CD4-positive, alpha-beta T cell treated with Interleukin-21 for 1 hour (primary cell): ENCODE measurements around the gene WWC1.
A peak's percentile ranks its signal among the peaks of the same experiment; 100 is the strongest.

Experiments
- DNase-seq: peaks from one replicate; pipeline ENCODE4 v3.0.0-alpha.2; 2020

WWC1 gene

DNA sequence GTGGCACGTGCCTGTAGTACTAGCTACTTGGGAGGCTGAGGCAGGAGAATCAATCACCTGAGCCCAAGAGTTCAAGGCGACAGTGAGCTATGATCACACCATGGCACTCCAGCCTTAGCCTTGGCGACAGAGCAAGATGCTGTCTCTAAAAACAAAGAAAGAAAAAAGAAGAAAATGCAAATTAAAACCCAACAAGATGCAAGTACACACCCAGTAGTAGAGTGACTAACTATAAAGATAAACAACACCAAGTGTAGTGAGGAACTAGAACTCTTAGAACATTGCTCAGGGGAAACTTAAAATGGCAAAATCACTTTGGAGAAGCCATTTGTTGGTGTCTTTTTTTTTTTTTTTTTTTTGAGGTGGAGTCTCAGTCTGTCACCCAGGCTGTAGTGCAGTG is 160.1 kb downstream of the WWC1 start:
- no peak for DNase-seq

DNA sequence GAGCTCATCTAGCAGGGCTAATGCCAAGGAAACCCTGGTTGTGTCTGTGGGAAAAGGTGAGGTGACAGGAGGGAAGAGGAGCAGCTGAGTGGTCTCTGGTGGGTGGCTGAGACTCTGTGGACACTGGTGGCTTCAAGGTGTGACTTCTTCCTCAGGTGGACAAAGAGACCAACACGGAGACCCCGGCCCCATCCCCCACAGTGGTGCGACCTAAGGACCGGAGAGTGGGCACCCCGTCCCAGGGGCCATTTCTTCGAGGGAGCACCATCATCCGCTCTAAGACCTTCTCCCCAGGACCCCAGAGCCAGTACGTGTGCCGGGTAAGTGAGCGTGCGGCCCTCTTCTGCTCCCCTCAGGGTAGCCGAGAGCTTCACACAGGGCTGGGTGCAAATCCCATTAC is 163.8 kb downstream of the WWC1 start:
- no peak for DNase-seq

DNA sequence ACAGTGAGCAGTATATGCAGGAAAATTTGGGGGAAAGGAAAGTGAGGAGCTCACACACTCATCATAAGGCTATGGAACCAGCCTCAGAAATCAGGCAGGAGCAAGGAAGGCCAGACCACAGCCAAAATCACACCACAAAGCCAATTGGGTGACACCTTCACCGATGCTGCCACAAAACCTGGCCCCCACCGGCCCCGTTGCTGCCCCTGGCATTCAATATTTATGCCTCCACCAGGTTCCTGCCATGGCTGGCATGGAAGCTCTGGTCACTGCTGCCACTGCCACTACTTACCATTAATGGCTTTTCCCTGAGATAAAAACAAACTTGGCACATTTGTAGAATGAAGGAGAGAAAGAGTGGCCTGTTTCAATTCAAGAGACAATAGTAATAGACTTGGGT is 166.1 kb downstream of the WWC1 start:
- DNase-seq, result no peak

DNA sequence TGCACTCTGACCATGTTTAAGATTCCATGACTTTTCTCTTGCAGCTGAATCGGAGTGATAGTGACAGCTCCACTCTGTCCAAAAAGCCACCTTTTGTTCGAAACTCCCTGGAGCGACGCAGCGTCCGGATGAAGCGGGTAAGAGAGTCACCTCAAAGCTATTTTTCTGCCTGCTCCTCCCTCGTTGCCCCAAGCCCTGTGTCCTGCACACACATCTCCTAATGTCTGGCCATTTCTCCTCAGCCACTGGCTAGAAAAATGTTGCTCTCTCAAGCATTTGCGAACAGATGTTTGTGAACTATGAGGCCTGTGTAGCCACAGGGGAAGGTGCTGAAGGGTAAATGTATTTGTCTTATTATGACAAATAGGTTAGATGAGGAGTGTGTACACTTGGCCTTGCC is 169.2 kb downstream of the WWC1 start:
- DNase-seq, result no peak

DNA sequence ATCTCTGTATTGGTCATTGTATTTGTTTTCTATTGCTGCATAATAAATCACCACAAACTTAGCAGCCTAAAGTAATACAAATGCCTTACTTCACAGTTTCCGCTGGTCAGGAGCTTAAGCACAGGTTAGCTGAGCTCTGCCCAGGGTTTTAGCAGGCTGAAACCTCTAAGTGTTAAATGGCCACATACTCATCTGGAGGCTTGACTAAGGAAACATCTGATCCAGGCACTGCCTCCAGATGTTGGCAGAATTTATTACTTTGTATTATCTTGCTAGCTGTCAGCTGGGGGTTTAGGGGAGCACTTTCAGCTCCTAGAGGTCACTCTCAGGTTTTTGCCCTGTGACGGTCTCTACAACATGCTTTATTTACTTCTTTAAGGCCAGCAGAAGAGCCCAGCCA is 171.6 kb downstream of the WWC1 start:
- no peak for DNase-seq

DNA sequence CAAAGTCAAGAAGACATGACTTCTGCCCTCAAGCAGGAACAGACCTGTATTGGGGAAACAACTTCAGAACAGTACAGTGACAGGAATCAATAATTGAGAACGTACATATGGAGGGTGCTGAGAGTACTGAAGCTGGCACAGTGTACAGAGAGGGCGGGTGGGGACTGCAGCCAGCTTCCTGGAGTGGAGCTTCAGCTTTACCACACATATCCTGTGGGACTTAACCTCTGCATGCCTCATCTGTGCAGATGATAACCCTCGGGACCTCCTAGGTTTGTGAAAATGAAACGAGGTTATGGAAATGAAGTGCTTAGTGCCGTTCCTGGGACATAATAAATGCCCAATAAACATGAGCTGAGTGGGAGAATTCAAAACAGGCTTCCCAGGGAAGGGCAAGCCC is 172.8 kb downstream of the WWC1 start:
- no peak for DNase-seq

DNA sequence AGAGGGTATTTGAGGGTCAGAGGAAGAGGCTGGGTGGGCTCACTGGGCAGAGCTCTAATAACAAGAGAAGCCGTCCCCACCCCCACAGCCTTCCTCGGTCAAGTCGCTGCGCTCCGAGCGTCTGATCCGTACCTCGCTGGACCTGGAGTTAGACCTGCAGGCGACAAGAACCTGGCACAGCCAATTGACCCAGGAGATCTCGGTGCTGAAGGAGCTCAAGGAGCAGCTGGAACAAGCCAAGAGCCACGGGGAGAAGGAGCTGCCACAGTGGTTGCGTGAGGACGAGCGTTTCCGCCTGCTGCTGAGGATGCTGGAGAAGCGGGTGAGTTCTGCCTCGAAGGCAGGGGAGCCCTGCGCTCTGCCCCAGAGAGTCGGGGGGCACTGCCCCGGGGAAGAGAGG is 173.2 kb downstream of the WWC1 start:
- no peak for DNase-seq

DNA sequence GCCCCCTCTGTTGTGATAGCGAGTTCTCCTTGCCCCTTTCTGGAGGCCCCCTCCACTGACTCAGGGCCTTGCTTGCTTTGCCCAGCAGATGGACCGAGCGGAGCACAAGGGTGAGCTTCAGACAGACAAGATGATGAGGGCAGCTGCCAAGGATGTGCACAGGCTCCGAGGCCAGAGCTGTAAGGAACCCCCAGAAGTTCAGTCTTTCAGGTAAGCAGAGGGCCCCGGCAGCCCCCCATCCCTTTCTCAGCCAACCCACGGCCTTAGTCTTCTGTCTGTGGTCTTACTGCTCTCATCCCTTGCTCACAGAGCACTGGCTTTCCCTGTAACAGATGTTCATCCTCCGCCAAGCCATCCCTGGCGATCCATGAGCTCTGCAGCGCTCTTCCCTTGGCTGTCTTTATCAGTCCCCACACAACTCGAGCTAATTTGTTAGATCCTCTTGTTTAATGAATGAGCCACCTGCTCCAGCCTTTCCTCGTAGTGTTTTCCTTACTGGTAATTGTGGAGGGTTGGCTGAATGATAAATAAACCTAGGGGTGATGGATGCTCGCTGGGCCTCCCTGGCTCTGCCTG is 176.4 kb downstream of the WWC1 start:
- DNase-seq, result no peak

DNA sequence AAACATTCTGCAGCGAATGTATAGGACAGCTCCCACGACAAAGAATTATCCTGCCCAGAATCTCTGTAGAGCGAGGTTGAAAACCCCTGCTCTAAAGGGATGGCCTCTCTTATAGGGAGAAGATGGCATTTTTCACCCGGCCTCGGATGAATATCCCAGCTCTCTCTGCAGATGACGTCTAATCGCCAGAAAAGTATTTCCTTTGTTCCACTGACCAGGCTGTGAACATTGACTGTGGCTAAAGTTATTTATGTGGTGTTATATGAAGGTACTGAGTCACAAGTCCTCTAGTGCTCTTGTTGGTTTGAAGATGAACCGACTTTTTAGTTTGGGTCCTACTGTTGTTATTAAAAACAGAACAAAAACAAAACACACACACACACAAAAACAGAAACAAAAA is 177.4 kb downstream of the WWC1 start:
- DNase-seq, result no peak

DNA sequence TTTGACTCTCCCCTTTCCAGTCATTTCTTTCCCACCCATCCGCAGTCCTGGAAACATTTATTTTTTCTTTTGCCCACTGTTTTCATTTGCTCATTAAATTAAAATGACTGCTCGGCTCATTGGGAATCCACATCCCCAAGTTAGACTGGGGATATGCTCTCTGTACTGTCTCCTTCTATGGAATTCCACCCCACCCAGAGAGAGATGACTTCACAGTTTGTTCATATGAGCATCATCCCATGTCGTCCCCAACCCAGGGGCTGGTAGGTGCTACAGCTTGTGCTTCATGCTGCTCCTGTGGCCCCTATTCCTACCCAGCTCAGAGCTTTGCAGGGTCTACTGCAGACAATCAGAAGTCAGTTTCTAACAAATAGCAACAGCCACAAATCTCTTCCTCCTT is 178.4 kb downstream of the WWC1 start:
- DNase-seq, result no peak

DNA sequence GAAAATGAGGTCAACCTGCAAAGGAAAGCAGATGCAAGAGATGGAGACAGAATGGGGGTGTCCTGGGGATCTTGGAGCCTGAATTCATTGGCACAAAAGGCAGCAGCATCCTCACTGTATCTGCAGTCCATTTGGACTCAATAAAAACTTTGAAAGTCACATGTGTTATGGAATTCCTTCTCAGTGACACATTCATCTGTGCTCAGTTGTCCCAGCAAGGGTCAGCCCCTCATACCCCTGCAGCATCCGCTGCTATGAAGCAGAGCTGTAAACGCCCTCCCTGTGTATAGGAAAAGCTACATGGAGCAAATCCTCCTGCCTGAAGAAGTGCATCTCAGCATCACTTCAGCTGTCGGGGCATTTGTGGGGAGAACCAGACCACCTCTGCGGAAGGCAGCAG is 180.3 kb downstream of the WWC1 start:
- no peak for DNase-seq

DNA sequence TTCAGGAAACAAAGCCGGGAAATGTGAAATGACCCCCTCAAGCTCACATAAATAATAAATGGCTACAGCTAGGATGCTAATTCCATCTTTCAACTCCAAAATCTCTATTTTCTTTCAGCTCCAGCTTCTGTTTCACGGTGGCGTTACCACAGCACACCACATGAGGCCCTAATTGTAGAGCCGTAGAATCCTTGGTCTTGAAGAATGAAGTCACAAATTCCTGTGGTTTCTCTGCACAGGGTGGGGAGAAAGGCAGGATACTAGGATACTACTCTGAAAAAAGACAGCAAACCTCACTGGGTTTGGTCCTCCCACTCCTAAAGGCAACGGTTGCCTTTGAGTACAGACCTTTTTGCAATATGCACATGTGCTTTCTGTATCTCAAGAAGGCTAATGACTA is 180.9 kb downstream of the WWC1 start:
- no peak for DNase-seq

DNA sequence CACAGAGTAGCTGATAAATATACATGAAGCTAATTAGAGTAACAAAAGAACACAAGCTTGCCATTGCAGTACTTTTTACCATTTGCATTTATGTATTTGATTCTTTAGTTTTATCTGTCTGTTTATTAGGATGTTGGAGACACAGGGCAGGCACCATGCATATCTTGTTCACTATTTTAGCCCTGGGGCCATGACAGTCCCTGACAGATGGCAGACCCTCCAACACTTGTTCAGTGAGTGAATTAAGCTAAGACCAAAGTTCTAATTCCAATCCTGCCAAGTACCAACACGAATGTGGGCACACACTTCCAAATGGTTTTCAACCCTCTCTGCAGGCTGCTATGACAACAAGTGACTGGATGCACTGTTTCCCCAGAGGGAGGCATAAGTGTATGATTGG is 182.9 kb downstream of the WWC1 start:
- no peak for DNase-seq

DNA sequence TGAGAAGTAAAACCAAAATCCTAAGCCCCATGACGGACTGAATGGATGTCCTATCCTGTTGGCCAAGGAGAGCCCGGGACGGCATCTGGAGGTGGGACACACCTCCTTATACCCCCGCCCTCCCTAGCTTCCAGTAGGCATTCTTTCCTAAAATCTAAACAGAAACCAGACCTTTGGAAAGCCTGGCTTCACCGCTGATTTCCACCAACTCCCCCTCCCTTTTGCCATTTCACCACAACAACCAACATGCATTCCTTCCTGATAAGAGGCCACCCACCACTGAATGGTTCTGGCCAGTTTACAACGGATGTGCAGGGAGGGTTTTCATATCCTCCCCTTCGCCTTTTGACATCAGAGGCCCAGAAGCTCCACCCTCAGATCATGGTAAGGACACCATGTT is 185.6 kb downstream of the WWC1 start:
- DNase-seq, result no peak

DNA sequence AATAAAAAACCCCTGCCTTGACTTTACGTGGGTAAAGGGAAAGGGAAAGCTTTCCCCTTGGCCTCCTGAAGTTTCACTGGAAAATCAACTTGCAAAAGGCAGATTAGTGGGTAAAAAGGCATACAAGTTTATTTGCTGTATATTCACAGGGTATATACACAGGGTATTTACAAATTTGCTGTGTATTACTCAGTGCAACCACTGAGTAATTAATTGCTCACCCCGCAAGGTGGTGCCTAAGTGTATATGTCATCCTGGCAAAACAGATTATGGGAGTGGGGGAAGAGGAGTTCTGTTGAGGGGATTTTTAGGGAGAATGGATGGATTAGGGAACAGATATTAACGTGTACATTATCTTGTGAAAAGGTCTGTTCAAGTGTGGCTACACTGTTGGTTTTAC is 187.7 kb downstream of the WWC1 start:
- no peak for DNase-seq

DNA sequence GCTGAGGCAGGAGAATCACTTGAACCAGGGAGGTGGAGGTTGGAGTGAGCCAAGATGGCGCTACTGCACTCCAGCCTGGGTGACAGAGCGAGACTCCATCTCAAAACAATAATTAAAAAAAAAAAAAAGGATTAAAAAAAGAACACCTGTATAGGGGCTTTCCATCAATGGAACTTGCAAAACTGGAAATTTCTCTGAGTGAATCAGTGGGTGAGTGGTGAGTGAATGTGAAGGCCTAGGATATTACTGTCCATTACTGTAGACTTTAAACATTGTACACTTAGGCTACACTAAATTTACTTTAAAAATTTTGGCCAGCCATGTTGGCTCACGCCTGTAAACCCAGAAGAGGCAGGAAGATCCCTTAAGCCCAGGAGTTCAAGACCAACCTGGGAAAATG is 189.2 kb downstream of the WWC1 start:
- DNase-seq, result no peak

DNA sequence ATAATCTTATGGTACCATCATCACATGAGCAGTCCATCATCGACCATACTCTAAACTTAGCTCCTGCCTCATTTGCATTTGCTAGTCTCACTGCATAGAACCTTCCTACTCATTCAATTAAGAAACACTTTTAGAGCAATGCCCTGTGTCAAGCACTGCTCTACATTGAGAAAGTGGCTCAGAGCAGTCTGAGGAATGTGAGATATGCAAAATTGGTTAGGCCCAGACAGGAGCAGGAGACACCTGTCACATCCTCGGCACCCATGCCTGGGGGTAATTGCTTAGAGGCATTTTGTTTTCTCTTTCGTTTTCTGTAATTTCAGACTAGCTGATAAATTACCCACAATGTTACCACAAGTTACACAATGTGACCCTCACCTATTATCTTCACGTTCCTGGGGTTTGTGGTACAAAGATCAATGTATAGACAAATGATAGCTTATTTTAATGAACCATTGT is 189.9 kb downstream of the WWC1 start:
- DNase-seq, result peak; percentile 15

DNA sequence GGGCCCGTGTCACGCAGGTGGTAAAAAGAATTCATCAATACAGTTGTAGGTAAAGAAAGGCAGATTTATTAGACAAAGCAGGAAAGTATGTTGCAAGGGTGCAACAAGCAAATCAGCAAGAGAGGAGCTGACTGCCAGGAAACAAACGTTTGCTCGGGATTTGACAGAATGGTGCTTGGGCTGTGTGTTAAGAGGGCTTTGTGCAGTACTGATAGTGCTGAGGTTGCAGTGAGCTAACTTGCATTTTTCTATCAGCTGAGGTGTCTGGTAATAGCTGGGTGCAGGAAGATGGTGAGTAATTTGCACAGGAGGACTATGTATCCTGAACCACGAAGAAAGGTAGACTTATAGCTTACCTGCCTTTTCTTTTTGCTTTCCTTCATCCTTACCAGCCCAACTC is 190.9 kb downstream of the WWC1 start:
- DNase-seq, result no peak

DNA sequence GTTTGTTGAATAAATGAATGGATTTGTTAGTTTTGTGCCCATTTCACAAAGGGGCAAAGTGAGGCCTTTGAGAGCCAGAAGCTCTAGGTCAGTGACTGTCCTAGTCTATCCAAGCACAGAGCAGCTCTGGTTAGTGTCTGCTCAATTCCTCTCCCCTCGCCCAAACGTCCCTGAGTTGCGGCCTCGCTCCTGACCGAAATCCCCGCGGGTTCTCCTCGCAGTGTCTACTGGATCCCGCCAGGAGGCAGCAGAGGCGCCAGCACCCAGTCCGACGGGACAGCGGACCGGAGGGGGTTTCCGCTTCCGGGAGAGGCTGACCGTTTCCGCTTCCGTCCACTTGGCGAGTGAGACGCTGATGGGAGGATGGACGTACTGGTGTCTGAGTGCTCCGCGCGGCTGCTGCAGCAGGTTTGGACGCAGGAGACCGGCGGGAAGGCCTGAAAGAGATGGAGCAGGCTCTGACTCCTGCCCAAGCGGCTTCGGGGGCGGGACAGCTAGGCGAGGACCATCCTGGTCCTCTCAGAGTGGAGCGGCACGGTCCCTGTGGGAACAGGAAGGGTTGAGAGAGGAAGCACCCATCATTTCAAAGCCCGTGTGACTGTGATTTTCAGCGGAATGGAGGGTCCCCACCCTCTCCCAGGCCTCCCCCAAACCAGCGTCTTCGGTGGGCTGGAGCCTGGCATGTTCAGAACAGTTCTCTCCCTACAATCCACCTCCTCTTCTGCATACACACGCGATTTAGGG is 194.9 kb downstream of the WWC1 start, which contains the start of gene RARS1:
Gene RARS1 (plus strand): TSS at position 336 of the 744 bp plus-strand sequence. CDS start 28 bp downstream, at position 364.
- peak; percentile 90 for DNase-seq

DNA sequence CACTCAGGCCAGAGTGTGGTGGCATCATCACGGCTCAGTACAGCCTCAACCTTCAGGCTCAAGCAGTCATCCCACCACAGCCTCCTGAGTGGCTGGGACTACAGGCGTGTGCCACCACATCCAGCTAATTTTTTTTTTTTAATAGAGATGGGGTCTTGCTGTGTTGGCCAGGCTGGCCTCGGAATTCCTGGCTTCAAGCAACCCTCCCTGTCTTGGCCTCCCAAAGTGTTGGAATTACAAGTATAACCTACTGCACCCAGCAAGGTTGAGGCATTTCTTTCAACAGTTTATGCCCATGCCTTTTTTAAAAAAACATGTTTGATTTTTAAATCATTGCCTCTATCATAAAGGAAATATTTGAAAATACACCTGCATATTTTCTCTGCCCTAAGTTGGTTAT is 197.6 kb downstream of the WWC1 start:
- DNase-seq, result no peak

DNA sequence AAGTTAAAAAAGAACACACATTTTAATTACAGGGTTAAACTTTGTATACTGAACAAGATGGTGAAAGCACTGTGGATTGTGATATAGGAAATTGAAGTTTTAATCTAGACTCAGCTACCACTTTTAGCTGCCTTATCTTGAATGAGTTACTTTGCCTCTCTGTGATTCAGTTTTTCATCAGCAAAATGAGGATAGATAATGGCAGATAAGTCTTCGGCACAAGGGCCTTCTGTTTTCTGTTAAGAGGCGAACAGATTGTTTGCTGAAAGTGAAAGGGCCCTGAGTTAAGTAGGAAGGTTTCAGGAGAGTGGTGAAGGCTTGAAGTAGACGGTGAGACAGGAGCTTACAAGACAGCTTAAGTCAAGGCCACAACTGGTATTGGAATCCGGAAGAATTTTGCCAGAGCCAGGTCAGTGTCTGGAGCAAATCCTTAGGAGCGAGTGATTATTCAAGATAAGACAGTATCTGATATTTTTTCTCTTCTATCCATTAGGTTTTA is 202.7 kb downstream of the WWC1 start:
- no peak for DNase-seq

DNA sequence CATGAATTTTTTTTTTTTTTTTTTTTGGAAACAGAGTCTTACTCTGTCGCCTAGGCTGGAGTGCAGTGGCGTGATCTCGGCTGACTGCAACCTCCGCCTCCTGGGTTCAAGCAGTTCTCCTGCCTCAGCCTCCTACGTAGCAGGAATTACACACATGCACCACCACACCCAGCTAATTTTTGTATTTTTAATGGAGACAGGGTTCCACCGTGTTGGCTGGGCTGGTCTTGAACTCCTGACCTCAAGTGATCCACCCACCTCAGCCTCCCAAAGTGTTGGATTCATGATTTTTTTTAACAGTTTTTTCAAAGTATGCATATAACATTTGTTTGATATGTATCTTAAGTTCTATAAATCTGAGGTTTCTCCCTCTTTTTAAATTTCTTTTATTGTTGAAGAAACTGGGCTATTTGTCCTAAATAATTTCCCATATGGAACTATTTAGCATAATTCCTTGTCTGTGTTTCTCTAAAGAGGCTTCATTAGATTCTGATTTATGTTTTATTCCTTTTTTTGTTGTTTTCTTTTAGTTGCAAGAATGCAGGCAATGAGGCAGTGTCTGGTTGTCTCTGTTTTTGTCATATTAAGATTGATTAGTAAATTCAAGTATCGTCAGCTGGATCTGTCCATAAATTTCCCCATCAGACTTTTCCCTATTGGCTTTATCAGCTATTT is 211.3 kb downstream of the WWC1 start:
- no peak for DNase-seq

DNA sequence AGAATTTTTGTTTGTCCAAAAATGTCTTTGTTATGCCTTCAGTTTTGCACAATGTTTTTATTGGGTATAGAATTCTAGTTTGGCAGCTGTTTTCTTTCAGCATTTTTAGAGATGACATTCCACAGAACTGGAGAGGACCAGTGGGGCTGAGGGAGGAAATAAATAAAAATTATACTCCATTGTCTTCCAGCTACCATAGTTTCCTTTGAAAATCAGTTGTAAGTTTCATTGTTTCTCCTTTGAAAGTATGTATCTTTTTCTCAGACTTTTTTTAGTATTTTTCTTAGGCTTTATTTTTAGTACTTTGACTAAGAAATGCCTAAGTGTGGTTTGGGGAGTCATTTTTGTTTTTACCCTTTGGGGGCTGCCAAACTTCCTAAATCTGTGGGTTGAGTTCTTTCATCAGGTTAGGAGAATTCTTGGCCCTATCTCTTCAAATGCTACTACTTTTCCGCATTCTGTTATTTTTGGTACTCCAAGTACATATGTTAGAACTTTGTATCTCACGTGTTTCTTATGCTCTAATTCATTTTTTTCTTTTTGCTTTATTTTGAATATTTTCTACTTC is 222.5 kb downstream of the WWC1 start:
- no peak for DNase-seq
